Panc1 (cell line): ENCODE results near the gene ZFHX3. TPM values are rescaled to one million over a fixed set of nuclear protein-coding genes. Genes with fewer than 3 reads are reported as not detected.

Experiments
- ATAC-seq: fragments of 200-7000 bp; cut with Tn5 transposase; 2 replicates; pipeline ENCODE4 v1.9.1; 2020; ENCODE audit warnings: mild to moderate bottlenecking, moderate library complexity
- BruUV-seq: library from RNA; stranded (reverse); fragments of 400-500 nt; replicated peaks from 2 replicates; lab custom pipeline; 2021; lab: Mats Ljungman, UMichigan
- CTCF ChIA-PET: fragments of 300-600 bp; sonication (Branson Sonifier 250); formaldehyde crosslinking; loops from one replicate; lab custom pipeline; 2022; ENCODE audit warnings: antibody characterized with exemption; lab: Charles Lee
- POLR2A ChIA-PET: fragments of 300-600 bp; sonication (Branson Sonifier 250); formaldehyde crosslinking; loops from one replicate; lab custom pipeline; 2022; ENCODE audit warnings: antibody characterized with exemption; lab: Charles Lee
- DNase-seq: peaks from one replicate; pipeline ENCODE4 v3.0.0-alpha.2; 2010; ENCODE audit warnings: low read depth, low spot score
- H3K27ac ChIP-seq: 2 replicates; pipeline ENCODE4 v1.5.1; 2011; ENCODE audit warnings: mild to moderate bottlenecking, low read length, inconsistent platforms
- H3K27me3 ChIP-seq: fragments of 200-500 bp; sonication (Bioruptor generic); 2 replicates; pipeline ENCODE4 v1.6.0; 2014; ENCODE audit warnings: low read length, inconsistent platforms; ENCODE audit not compliant: control insufficient read depth, insufficient read depth
- H3K36me3 ChIP-seq: fragments of 200-500 bp; sonication (Bioruptor generic); 2 replicates; pipeline ENCODE4 v1.5.1; 2014; ENCODE audit warnings: inconsistent platforms, mild to moderate bottlenecking, low read length, moderate library complexity; ENCODE audit not compliant: control insufficient read depth, insufficient read depth
- H3K4me1 ChIP-seq: 2 replicates; pipeline ENCODE4 v1.5.1; 2011; ENCODE audit warnings: inconsistent platforms, mild to moderate bottlenecking, low read length, moderate library complexity; ENCODE audit not compliant: control insufficient read depth, insufficient read depth
- H3K4me3 ChIP-seq, 2 experiments: 2 replicates each; pipeline ENCODE4 v1.5.1; 2011 to 2012; ENCODE audit warnings: low read depth in 2 of 2, low read length in 2 of 2, mild to moderate bottlenecking in 2 of 2, inconsistent platforms in 1 of 2, moderate library complexity in 1 of 2
- H3K9me3 ChIP-seq: fragments of 200-500 bp; sonication (Bioruptor generic); 2 replicates; pipeline ENCODE4 v1.5.1; 2014; ENCODE audit warnings: low read depth, mild to moderate bottlenecking, inconsistent platforms, low read length, moderate library complexity; ENCODE audit not compliant: control insufficient read depth, insufficient read depth
- POLR2AphosphoS5 ChIP-seq: IDR thresholded peaks from 2 replicates; pipeline ENCODE4 v1.6.1; 2012; ENCODE audit warnings: mild to moderate bottlenecking, low read depth, low read length, moderate library complexity
- SIN3A ChIP-seq: IDR thresholded peaks from 2 replicates; pipeline ENCODE4 v1.6.1; 2012; ENCODE audit warnings: low read depth, mild to moderate bottlenecking, low read length, moderate library complexity, borderline replicate concordance; ENCODE audit not compliant: insufficient read depth
- TCF7L2 ChIP-seq: IDR thresholded peaks from 2 replicates; pipeline ENCODE4 v1.6.1; 2011; ENCODE audit warnings: mild to moderate bottlenecking, low read depth, low read length, inconsistent platforms
- in situ Hi-C: cut with HindIII; loops from 2 replicates; pipeline ENCODE4 v1.10.0; 2016; ENCODE audit warnings: low sequenced_read_pairs, low pct_unique_long_range_greater_than_20kb
- intact Hi-C: fragments of 100-400 bp; cut with micrococcal nuclease; formaldehyde crosslinking; loops from one replicate; pipeline ENCODE4 v1.10.0; 2022; ENCODE audit not compliant: unreplicated experiment
- total RNA-seq: library from RNA; stranded (reverse); gene quantifications from one replicate; pipeline ENCODE4 v1.2.1, GENCODE V29; 2021; ENCODE audit not compliant: unreplicated experiment
- TF ChIP-seq, protein P1 (sequence below): fragments of 450-650 bp; IDR thresholded peaks from 2 replicates; pipeline ENCODE4 v1.5.1; 2017; ENCODE audit warnings: mild to moderate bottlenecking
- TF ChIP-seq, protein P2 (sequence below), 2 experiments: IDR thresholded peaks; 2 replicates each; pipeline ENCODE4 v1.6.1; 2011 to 2012; ENCODE audit warnings: low read depth in 2 of 2, control low read depth in 1 of 2, low read length in 1 of 2, mild to moderate bottlenecking in 1 of 2, moderate library complexity in 1 of 2; ENCODE audit not compliant: insufficient read depth in 1 of 2

ZFHX3 gene
- total RNA-seq, 1 experiment from 2014 or later: 7.1 TPM

DNA sequence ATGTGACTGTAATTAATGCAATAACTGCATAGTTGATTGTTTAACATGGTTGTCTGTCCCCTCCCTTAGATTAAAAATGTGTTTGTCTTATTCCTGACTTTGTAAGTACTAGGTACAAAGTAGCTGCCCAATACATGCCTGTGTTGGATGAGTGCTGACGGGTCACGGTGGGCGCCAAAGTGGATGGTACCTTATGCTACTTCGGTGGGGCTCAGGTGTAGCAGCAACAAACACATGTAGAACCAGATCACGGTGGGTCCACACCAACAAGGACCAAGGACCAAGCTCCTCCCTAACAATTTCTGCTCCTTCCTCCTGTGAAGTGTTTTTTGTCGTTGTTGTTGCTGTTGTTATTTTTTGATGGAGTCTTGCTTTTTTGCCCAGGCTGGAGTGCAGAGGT is 46.4 kb upstream of the ZFHX3 start:
- Histone ChIP-seq H3K4me1 (no peaks in the 10 kb centered on the region), H3K4me3 (no peak overlapping the region), H3K36me3 (no peaks in the 10 kb centered on the region), H3K27ac (no peak overlapping the region), H3K9me3 (no peaks in the 10 kb centered on the region), H3K27me3 (no peaks in the 10 kb centered on the region; the same call in 1 of the 2 replicates)
- no TSS peak for BruUV-seq
- ATAC-seq (no peak), DNase-seq (no peak)
- POLR2A ChIA-PET: no interaction called here
- intact Hi-C loops: no loop called here
- CTCF ChIA-PET: no interaction called here
- in situ Hi-C loops: no loop called here
- no peak for TF ChIP-seq TCF7L2

- intact Hi-C loops: no loop called here
- ATAC-seq: no peak
- no peak for DNase-seq
- Histone ChIP-seq H3K36me3 (no peaks in the 10 kb centered on the region), H3K27me3 (no peaks in the 10 kb centered on the region), H3K9me3 (no peaks in the 10 kb centered on the region), H3K4me1 (no peaks in the 10 kb centered on the region), H3K4me3 (no peak overlapping the region), H3K27ac (no peak overlapping the region)
- no TSS peak for BruUV-seq
- ChIA-PET CTCF (no interaction called here), POLR2A (no interaction called here)
- in situ Hi-C loops: no loop called here
- no peak for TF ChIP-seq POLR2AphosphoS5
These were observed 45.5 kb upstream of the ZFHX3 start for GRCh38 chr16:73093146-73094144.

GRCh38 chr16:73092236-73092781 is 44.4 kb upstream of the ZFHX3 start:
- no peak for ATAC-seq
- in situ Hi-C loops: no loop called here
- Histone ChIP-seq H3K27ac (no peak overlapping the region), H3K36me3 (no peaks in the 10 kb centered on the region), H3K4me3 (no peak overlapping the region), H3K4me1 (no peaks in the 10 kb centered on the region), H3K9me3 (no peaks in the 10 kb centered on the region), H3K27me3 (no peaks in the 10 kb centered on the region)
- intact Hi-C loops: no loop called here
- DNase-seq: no peak
- CTCF ChIA-PET: no interaction called here
- no peak for TF ChIP-seq POLR2AphosphoS5
- TF ChIP-seq, protein P1, sequence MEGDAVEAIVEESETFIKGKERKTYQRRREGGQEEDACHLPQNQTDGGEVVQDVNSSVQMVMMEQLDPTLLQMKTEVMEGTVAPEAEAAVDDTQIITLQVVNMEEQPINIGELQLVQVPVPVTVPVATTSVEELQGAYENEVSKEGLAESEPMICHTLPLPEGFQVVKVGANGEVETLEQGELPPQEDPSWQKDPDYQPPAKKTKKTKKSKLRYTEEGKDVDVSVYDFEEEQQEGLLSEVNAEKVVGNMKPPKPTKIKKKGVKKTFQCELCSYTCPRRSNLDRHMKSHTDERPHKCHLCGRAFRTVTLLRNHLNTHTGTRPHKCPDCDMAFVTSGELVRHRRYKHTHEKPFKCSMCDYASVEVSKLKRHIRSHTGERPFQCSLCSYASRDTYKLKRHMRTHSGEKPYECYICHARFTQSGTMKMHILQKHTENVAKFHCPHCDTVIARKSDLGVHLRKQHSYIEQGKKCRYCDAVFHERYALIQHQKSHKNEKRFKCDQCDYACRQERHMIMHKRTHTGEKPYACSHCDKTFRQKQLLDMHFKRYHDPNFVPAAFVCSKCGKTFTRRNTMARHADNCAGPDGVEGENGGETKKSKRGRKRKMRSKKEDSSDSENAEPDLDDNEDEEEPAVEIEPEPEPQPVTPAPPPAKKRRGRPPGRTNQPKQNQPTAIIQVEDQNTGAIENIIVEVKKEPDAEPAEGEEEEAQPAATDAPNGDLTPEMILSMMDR: no peak
- TF ChIP-seq SIN3A: no peak
- TF ChIP-seq, protein P2, sequence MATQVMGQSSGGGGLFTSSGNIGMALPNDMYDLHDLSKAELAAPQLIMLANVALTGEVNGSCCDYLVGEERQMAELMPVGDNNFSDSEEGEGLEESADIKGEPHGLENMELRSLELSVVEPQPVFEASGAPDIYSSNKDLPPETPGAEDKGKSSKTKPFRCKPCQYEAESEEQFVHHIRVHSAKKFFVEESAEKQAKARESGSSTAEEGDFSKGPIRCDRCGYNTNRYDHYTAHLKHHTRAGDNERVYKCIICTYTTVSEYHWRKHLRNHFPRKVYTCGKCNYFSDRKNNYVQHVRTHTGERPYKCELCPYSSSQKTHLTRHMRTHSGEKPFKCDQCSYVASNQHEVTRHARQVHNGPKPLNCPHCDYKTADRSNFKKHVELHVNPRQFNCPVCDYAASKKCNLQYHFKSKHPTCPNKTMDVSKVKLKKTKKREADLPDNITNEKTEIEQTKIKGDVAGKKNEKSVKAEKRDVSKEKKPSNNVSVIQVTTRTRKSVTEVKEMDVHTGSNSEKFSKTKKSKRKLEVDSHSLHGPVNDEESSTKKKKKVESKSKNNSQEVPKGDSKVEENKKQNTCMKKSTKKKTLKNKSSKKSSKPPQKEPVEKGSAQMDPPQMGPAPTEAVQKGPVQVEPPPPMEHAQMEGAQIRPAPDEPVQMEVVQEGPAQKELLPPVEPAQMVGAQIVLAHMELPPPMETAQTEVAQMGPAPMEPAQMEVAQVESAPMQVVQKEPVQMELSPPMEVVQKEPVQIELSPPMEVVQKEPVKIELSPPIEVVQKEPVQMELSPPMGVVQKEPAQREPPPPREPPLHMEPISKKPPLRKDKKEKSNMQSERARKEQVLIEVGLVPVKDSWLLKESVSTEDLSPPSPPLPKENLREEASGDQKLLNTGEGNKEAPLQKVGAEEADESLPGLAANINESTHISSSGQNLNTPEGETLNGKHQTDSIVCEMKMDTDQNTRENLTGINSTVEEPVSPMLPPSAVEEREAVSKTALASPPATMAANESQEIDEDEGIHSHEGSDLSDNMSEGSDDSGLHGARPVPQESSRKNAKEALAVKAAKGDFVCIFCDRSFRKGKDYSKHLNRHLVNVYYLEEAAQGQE (IDR thresholded peaks at IDR 0.05; ENCODE audit: insufficient read depth in 1 of 2, low read depth in 2 of 2, low read length in 1 of 2): no peak
- no peak for TF ChIP-seq TCF7L2
- POLR2A ChIA-PET: no interaction called here
- no TSS peak for BruUV-seq
